Activated CD4-positive, alpha-beta T cell treated with anti-CD3 and anti-CD28 coated beads, Interleukin-2, amount 50 U/mL, for 4 hours (primary cell): ENCODE data around the gene SYNE2.

ENCODE experiments used
- DNase-seq, 2 experiments: peaks; one replicate each; pipeline ENCODE4 v3.0.0-alpha.2; 2020

The SYNE2 gene

GRCh38 chr14:63962906-63963305 is 110.1 kb downstream of the SYNE2 start:
- DNase-seq, result no peak

DNA sequence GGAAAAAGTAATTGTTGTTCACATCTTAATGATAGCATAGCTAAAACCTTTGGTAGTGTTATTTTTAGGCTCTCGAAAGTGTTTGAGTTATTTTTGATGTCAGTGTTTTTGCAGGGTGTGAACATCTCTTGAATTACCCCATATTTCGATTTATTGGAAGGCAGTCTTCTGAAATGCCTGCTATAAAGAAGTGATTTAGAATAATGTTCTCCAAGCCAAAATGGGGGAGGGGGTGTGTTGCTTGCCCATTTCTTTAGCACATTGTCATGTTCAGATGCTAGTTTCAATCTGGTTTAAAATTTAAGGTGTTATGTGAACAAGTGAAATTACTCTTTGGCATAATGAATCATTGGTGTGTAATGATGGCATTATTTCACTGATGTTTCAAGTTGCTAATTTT is 110.6 kb downstream of the SYNE2 start:
- no peak for DNase-seq

DNA sequence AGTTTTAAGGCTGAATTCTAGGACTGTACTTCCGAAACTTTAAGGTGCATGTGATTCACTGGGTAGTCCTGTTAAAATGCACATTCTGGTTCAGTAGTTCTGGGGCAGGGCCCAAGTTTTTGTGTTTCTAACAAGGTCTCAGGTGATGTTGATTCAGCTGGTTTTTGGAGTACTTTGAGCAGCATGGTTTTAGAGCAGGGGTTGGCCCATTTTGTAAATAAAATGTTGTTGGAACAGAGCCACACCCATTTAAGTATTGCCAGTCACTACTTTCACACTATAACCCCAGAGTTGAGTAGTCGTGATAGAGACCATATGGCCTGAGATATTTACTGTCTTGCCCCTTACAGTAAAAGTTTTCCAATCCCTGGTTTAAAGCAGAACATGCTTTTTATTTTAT is 111.3 kb downstream of the SYNE2 start:
- DNase-seq, result no peak

DNA sequence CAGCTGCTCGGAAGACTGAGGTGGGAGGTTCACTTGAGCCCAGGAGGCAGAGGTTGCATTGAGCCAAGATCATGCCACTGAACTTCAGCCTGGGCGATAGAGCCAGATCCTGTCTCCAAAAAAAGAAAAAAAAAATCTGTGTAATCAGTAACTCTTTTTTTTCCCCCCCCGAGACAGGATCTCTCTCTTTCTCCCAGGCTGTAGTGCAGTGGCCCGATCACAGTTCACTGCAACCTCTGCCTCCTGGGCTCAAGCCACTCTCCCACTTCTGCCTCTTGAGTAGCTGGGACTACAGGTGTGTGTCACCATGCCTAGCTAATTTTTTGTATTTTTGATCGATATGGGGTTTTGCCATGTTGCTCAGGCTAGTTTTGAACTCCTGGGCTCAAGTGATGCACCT is 113.6 kb downstream of the SYNE2 start:
- no peak for DNase-seq

DNA sequence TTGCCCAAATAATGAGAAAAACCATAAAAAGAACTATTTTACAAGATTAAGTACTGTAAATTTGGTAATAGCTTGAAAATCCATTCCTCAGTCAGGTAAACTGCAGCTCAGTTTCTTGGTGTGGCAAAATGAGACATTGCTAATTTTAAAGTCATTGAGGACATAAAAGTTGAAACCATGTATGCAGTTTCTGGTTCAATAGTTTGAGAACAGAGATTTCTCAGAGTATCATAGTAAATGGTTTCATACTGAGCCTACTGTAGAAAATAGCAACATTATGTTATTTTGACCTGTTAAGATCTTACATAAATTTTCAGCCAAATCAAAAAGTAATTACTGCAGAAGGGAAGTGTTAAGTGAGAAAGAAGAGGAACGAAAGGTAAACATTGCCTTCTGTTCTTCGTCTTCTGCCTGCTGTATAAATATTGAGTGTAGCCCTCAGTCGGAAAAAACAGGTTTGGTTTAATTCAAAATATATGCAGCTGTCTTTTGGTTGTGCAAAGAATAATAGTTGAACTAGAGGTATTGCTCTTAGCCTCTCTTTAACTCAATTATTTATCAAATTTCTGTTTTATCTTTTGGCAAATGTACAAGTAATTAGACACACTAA is 119.6 kb downstream of the SYNE2 start:
- DNase-seq, result no peak

- no peak for DNase-seq
Observed at GRCh38 chr14:63974176-63974575, 121.4 kb downstream of the SYNE2 start.

GRCh38 chr14:63981569-63981968 is 128.8 kb downstream of the SYNE2 start:
- DNase-seq, result no peak

GRCh38 chr14:63982156-63982555 is 129.4 kb downstream of the SYNE2 start:
- no peak for DNase-seq

GRCh38 chr14:63982629-63983028 is 129.8 kb downstream of the SYNE2 start:
- no peak for DNase-seq

GRCh38 chr14:63986789-63987533 is 134.2 kb downstream of the SYNE2 start:
- DNase-seq, result no peak

DNA sequence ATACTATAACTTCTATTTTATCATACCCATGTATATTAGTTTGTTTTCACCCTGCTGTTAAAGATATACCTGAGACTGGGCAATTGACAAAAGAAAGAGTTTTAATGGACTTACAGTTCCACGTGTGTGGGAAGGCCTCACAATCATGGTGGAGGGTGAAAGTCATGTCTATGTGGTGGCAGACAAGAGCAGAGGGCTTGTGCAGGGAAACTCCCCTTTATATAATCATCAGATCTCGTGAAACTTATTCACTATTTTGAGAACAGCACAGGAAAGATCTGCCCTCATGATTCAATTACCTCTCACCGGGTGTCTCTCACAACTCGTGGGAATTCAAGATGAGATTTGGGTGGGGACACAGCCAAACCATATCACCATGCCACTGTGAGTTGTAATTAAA is 135.8 kb downstream of the SYNE2 start:
- DNase-seq, result no peak

DNA sequence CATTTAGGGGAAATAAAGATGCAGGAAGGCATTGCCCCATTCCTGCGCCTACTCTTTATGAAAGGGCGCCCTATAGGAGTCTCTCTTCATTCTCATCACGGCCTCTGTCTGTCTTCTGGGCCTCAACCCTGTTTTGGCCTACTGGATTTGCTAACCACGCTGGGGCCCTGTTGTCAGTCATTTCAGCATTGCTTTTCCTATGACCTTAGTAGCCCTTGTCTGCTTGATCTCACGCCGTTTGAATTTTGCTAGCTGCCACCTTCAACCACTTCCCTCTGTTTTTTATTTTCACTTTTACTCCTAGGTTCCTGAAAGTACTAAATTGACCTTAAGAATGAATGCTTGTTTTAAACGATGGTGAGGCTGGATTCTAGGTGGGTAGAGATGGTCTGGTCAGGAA is 139.0 kb downstream of the SYNE2 start:
- no peak for DNase-seq

DNA sequence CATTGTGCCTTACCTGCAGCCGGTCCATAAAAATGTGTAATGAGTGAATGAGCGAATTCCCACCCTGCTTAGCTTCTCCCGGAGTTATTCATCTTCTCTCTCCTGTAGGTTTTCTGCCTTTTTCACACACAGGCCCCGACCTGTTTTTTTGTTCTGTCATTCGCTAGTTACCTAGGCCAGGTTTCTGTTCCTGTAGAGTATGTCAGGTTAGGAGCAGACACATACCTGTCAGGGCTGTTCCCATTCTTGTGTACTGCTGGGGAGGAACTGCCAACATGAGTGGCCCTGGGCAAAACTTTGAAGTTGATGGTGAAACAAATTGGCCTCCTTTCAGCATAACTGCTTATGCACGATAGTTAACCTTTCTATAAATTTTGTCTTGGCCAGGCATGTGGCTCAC is 140.1 kb downstream of the SYNE2 start:
- no peak for DNase-seq

DNA sequence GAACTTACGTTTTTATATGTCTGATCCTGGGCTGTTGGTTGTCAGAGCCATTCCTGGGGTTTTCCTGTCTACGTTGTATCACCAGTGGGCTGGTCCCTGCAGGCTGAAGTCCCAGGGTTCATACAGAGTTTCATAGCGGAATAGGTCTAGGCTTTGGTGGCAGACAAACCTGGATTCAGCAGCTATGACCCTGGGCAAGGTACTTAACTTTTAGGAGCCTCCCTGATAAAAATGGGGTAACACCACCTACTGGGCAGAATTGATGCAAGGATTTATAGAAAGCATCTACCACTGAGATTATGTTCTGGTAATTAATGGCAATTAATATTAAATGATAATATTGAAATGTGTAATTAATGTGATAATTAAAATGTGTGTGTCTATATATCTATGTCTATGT is 141.2 kb downstream of the SYNE2 start:
- DNase-seq, result no peak

GRCh38 chr14:63995285-63995684 is 142.5 kb downstream of the SYNE2 start:
- DNase-seq, result no peak

DNA sequence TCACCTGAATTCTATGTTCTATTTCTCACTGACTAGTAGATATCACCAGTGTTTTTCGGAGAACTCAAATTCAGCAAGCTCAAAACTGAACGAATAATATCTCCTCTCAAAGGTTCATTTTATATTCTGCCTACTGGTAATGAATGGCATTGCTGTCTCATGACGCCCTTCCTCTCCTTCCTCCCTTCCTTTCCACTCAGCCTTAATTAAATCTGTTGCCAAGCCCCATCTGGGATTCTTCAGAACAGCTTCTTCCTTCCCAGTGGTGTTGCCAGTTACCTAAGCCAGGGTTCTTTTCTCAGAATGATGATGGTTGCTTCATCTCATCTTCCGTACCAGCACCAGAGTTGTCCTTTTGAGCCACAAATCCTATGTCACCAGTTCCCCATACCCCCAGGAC is 143.2 kb downstream of the SYNE2 start:
- no peak for DNase-seq

GRCh38 chr14:63996625-63997220 is 143.9 kb downstream of the SYNE2 start:
- no peak for DNase-seq

DNA sequence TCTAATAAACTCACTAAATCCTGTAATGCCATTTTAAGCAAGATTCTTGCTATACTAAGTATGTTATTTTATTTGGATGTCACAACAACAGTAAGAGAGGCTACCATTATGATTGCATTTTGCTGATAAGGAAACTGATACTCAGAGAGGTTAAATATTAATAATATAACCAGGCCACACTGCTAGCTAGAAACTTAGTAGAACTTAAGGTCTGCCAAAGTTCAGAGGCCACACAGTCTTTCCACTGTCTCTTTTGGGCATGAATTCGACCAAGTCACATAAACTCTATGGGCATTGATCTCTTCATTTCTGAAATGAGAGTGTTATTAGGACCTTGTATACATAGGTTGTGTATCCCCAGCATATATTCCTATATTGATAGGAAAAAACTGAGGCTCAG is 147.9 kb downstream of the SYNE2 start:
- DNase-seq, result no peak

- DNase-seq, result no peak
Observed at GRCh38 chr14:64005822-64006221, 153.0 kb downstream of the SYNE2 start.

DNA sequence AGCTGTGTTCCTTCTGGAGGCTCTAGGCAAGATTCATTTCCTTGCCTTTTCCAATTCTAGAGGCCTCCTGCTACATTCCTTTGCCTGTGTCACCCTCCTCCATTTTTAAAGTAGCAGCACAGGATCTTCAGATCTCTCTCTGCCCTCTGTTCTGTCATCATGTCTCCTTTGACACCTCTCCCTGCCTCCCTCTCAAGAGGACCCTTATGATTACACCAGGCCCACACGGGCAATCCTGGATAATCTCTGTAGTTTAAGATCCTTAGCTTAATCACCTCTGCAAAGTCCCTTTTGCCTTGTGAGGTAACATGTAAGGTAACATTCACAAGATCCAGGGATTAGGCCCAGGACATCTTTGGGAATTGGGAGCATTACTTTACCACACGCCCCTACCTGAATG is 155.2 kb downstream of the SYNE2 start:
- DNase-seq, result no peak

- no peak for DNase-seq
Observed at GRCh38 chr14:64012003-64012402, 159.2 kb downstream of the SYNE2 start.

DNA sequence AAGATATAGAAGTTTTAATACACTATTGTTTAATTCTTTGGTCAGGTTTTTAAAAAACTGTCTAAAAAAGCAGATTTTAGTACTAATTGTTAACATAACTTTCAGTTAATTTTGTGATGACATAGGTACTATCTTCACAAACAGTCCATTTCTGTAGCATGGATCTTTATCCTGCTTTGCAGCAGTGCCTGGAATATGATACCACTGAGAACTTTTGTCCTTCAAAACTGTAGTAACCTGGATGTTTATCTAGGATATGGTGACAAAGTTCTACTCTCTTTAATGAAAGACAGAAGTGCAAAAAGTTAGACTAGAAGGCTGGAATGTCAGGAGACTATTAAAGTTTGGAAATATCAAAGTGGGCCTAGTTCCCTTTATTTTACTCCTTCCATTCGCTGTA is 159.9 kb downstream of the SYNE2 start:
- no peak for DNase-seq

DNA sequence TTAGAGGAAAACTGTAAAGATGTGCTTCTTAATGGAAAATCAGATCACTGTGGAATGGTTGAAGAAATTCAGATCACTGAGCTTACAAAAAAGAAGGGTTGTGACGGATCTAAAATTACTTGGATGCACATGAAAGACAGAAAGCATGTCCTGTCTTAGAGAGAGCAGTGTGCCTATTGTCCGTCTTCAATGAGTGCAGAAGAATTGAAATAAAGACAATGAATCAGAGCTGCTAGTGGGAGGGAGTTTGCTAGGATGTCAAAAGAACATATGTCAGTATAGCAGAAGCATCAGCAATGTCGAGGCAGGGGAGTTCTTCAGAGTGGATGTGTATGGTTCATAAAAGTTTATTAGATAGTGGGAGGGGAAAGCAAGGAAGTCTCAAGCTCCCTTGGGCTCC is 172.7 kb downstream of the SYNE2 start:
- DNase-seq, result no peak

- no peak for DNase-seq
Observed at GRCh38 chr14:64026600-64026999, 173.8 kb downstream of the SYNE2 start.

DNA sequence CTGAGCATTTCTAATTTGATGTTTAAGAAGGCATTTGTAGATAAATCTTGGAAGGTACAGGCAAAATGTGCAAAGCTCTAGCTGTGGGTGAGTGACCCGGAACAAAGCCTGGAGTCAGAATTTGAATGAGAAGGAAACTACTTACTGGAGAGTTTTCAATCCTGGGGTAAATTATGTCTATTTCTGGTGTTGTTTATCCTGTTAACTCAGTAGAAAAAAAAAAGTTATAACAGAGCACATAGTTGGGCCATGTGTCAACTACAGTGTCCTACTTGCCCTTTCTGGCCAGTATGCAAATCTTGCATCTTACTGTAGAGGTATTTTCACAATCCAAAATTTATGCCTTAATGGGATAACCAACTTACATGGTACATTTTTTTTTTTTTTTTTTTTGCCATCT is 182.3 kb downstream of the SYNE2 start:
- DNase-seq, result no peak
